Stimulated activated CD4-positive, alpha-beta T cell treated with anti-CD3 and anti-CD28 coated beads, TNF-alpha, amount 100 ng/mL, for 1 hour (primary cell): ENCODE results near the gene APCDD1L.

Experiments
- DNase-seq, 3 donors: peaks; one replicate each; pipeline ENCODE4 v3.0.0-alpha.2; 2020; ENCODE audit warnings: low read depth in 3 of 3, low spot score in 1 of 3

APCDD1L gene

DNA sequence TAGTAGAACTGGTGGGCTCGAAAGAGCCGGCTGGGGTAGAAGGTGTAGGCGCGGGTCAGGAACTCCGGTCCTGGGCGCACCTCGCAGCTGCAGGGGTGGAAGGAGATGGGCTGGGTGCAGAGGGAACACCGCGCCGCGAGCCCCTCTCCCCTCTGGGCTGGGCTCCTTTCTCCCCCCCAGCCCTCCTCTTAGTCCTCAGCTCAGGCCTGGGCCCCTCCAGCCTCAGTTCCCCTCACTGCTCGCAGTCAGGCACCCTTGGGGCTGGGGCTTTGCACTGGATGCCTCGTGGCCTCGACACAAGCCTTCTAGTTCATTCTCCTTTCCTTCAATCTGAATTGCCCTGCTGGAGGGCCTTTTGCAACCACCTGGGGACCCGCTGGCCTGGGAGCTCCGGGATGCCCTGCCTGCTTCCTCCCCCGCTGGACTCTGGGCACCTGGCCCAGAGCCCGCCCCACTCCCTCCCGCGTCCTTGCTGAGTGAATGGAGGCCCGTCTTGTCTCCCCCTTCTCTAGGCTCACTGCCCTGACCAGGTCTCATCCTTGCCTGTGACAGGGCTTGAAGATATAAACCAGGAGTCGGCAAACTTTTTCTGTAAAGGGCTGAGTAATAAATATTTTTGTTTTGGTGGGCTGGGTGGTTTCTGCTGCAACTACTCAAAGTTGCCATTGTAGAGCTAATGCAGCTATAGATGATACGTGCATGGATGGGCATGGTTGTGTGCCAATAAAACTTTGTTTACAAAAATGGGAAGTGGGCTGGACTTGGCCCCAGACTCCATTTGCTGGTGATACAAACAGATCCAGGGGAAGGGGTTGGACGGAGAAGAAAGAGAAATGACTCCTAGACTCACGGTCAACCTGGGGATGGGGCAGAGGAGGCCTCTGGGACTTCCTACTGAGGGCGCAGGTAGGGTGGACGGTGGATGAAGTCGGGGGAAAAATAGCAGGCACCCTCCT, 47.3 kb downstream of the APCDD1L start:
- no peak for DNase-seq

GRCh38 chr20:58466729-58467571, 48.2 kb downstream of the APCDD1L start:
- no peak for DNase-seq

DNA sequence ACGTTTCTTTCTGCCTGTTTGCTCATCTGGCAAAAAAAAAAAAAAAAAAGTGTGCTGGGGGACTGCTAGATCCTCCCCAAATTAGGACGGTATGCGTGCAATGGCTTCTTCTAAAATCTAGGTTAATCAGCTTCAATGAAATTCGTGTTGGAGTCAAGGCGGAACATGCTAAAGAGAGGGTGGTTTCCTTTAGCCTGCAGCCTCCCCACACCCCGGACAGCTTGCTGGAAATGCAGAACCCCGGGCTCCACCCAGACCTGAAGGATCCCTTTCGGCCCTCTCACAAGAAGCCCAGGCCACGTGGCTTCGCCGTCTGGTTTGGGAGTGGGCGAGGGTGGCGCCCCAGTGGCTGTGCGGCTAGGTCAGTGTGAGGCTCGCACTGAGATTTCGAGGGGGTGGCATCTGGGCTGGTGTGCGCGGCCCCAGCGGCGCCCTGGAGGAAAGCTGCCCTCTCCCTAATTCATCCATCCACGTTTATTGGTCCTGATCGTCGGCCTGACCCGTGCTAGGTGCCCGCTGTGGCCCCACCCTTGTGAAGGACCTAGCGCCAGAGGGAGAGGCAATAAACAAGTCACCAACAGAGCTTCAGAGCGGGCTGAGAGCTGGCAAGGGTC, 49.0 kb downstream of the APCDD1L start:
- DNase-seq: no peak

- DNase-seq: no peak
These were observed 50.4 kb downstream of the APCDD1L start for GRCh38 chr20:58464838-58465237.

DNA sequence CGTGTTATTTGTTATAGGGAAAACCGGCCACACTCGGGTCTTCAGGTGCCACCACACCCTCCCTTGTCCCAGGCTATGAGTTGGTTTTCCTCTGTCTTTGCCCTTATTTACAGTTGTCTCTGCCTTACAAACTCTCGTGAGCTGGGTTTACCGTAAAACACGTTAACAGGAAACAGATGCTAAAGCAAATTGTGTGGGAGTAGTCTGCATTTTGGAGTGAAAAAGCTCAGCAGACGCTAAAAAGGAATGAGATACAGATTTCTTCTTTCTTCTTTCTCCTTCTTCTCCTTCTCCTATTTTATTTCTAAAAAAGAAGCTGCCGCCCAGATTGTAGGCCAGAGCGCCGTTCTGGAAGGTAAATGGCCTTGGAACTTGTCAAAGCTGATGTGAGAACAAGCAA, 51.9 kb downstream of the APCDD1L start:
- DNase-seq: no peak

DNA sequence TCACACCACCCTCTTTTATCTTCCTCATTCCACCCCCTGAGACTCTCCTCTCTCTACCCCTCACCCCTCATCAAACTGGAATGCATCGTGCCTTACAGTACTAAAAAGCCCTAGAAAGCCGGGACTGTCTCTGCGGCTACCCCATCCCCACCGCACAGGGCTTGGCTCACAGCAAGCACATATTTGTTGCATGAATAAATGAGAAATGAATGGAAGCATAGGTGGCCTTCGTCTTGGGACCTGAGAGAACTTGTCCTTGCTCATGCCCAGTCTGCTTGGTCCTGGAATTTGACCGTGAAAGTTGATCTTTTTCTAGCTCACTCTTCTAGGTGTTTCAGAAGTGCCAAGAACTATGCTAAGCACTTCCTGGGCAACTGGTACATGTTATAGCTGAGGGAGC, 53.3 kb downstream of the APCDD1L start:
- DNase-seq: no peak

DNA sequence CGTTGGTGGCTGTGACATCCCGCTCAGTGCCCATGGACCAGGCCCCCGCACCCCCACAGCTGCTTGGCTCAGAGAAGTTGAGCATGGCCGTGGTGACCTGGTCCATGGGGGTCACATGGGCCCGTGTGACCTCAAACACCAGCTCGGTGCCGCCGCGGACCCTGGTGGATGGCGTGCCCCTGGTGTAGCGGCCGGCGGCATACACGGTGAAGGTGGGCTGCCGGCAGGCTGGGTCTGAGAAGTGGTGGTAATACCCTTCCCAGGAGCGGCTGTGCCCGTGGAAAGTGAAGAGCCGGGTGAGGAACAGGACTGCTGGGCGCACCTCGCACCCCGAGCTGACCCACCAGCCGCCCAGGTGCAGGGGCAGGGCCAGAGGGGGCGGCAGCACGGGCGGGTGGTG, 54.1 kb downstream of the APCDD1L start:
- DNase-seq: no peak

DNA sequence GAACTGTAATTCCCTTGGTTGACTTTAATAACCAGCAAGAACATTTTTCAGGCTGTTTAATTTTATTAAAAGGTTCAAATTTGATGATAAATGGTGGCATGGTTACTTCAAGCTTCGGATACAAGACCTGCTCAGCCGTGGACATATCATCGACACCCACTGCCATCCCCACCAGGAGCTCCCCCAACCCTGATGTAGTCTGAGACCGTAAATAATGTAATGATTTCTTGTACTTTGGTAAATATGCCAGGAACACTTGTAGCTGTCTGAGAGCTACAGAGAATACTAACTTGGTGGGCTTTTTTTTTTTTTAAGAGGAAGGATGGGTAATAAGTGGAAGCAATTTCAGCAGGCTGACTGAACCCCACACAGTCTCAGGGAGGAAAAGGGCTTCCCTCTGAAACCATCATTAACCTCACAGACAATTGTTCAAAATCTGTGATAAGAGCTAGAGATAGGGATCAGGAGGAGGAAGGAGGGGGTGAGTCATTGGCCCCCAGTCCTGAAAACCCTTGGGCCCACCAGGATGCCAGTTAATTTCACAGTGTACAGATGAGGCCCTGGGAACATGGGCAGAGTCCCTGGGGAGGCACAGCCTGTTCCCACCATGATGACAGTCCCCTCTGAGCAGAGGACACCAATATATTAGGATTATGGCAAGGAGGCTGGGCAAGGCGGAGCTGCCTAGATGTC, 56.0 kb downstream of the APCDD1L start:
- DNase-seq: no peak

- no peak for DNase-seq
These were observed 56.7 kb downstream of the APCDD1L start for GRCh38 chr20:58458342-58459057.

DNA sequence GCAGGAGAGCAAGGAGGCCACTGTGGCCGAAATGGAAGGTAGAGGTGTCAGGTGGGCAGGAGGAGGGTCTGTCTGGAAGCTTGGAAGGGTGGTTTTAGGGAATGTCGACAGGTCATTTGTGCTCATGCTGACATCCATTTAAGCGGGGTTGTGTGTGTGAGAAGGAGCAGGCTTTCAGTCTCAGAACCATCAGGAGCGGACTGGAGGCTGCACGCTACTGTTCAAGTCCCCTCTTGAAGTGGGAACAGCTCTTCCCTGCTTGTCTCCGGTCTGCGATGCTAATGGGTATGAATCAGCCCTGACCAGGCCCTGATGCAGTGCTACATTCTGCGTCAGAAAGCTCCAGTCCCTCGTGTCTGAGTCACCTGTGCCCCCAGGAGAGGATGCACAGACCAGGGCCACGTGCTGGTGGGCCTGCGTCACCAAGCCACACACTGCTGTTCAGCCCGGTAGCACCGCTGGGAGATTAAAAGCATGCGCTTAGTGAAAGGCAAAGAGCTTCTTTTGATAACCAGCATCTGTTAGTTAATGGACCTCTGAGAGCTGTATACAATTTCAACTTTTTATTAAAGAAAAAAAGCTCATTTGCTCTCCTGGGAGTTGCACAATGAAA, 58.0 kb downstream of the APCDD1L start:
- DNase-seq: no peak

- DNase-seq: no peak
These were observed 60.7 kb downstream of the APCDD1L start for GRCh38 chr20:58454460-58454859.

GRCh38 chr20:58453391-58453790, 61.8 kb downstream of the APCDD1L start:
- no peak for DNase-seq

- DNase-seq: no peak
These were observed 62.4 kb downstream of the APCDD1L start for GRCh38 chr20:58452667-58453255.

DNA sequence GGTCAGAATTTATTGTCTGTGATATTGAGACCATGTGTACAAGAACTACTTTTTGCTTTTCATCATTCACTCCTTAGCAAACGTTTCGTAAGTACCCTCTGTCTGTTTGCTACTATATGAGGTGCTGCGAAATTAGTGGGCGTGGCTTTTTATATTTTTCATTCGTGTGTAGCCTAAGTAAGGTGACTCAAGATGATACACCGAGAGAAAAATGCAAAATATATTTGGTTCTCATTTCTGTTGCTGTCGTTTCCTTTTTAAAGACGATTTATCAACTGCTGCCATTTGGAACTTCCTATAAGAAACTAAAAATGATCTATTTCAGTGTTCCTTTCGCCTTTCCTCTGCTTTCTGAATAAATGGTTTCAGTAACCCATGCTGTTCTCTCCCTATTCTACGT, 64.9 kb downstream of the APCDD1L start:
- no peak for DNase-seq

- DNase-seq: no peak
These were observed 65.4 kb downstream of the APCDD1L start for GRCh38 chr20:58449681-58450221.

DNA sequence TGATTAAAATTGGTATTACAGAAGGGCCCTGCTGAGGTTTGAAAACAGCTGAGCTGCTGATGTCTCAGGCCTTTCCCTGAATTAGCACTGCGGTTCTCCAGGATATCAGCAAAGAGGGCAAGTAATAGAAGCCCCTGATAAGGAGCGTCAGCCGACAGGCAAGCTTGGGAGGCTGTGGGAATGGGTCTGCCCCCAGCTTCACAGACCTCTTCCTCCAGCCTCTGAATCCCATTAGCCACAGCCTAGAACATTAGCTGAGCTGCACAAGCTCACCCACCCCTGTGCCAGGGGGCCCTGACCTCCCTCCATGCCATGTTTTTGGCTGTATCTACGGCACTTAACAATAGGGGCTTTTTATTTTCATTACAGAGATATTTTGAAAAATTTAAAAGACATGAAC, 66.2 kb downstream of the APCDD1L start:
- no peak for DNase-seq

- DNase-seq: peak; percentile 4 to 34 (median 9)
These were observed 67.4 kb downstream of the APCDD1L start for GRCh38 chr20:58447511-58448391.

DNA sequence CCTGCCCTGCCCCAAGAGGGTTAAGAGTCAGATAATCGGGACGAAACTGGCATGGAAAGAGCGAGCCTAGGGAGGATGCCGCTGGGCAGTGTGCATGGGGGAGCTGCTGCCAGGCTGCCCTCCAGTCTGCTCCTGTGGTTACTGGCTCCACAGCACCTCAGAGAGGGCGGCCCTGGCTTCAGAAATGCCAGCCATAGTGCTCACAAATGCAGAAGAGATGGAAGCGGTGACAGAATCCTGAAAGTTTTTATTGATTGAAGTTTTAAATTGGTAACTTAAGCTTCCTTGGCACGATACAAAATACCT, 68.3 kb downstream of the APCDD1L start:
- DNase-seq: no peak
